Measurements from ENCODE around the gene PROK2. TPM values are rescaled to one million over a fixed set of nuclear protein-coding genes. Genes with fewer than 3 reads are reported as not detected.
A peak's percentile ranks its signal among the peaks of the same experiment; 100 is the strongest.

The PROK2 gene
- total and polyA plus RNA-seq, 2 experiments from 2014 or later, result not detected

DNA sequence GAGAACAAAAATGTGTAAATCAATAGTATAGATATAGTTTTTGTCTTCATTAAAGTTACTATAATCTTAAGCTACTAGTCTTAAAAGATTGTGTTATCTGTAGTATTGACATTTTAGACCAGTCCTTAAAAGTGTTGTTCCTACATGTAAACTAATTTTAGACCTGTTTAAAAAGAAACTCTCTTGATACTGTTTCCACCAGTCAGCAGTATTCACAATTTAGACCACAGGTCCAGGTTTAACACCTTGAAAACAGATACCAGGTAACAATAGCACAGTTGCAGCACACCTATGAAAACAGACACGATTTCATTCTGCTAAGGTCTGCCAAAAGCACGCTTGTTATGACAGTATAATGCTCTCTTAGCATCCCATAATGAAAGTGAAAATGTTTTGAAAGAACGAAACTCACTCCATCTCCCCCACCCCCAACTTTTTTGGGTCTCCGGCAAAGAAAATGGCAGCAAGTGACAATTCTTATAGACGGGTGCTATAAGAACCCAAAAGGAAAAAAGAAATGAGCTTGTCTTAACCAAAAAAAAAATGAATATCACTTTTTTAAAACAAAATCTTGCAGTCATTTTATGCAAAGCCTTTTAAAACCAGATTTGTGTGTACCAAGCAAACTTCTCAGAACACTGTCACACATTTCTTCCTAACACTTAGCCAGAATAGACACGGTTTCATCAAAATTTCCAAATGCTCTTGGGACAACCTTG lies 61.3 kb downstream of the PROK2 start:
- Histone ChIP-seq H3K9me3 (ENCODE audit: low read depth) (no peaks in the 10 kb centered on the region), H3K4me1 (ENCODE audit: insufficient read depth) (peaks cover 5% of the 10 kb centered on the region; the same call in 1 of the 2 replicates), H3K9ac (no peak overlapping the region), H3K27me3 (replicated peaks; ENCODE audit: insufficient read depth) (peaks cover 21% of the 10 kb centered on the region; the same call in 1 of the 2 replicates), H2AFZ (no peak overlapping the region), H3K27ac (no peak overlapping the region), H3K36me3 (ENCODE audit: low read depth) (no peaks in the 10 kb centered on the region), H3K4me2 (ENCODE audit: unreplicated experiment) (peak overlapping the region; percentile 90), H3K4me3 (no peak overlapping the region), H3F3A (ENCODE audit: insufficient read depth) (0 out of 2 replicates have a peak, but pooled peaks cover 3% of the 10 kb centered on the region), H3K9me2 (ENCODE audit: insufficient read depth) (no peaks in the 10 kb centered on the region), H4K20me1 (ENCODE audit: insufficient read depth) (no peaks in the 10 kb centered on the region), H3K79me2 (ENCODE audit: insufficient read depth) (no peaks in the 10 kb centered on the region)
- 82 to 85% methylated on average over 6 of the region's 6 CpGs for WGBS, 2 experiments (ENCODE audit: low coverage in 1 of 2, low lambda C conversion rate in 2 of 2, missing lambda C conversion rate in 2 of 2)
- in situ Hi-C loops (cut with MboI), result loop anchor here (25.0 kb wide), 2 partner anchors 539 to 1364 kb away; no protein-coding TSS in a partner anchor
- TF ChIP-seq EZH2phosphoT487 (IDR thresholded peaks at IDR 0.05; ENCODE audit: insufficient read depth, low read depth), result no peak
- no peak for TF ChIP-seq EZH2 (IDR thresholded peaks at IDR 0.05; ENCODE audit: insufficient read depth, poor library complexity, severe bottlenecking)
- no peak for DNase-seq

- 94 to 100% methylated on average over 1 of the region's 1 CpG for WGBS, 2 experiments (ENCODE audit: low coverage in 1 of 2, low lambda C conversion rate in 2 of 2, missing lambda C conversion rate in 2 of 2)
- H3K27me3 ChIP-seq (replicated peaks; ENCODE audit: insufficient read depth), result peaks cover 21% of the 10 kb centered on the region; the same call in 1 of the 2 replicates
- TF ChIP-seq EZH2phosphoT487 (IDR thresholded peaks at IDR 0.05; ENCODE audit: insufficient read depth, low read depth) (no peak), EZH2 (IDR thresholded peaks at IDR 0.05; ENCODE audit: insufficient read depth, poor library complexity, severe bottlenecking) (no peak)
Observed at GRCh38 chr3:71722693-71723092, 62.3 kb downstream of the PROK2 start.

More at GRCh38 chr3:71722693-71723092, 62.3 kb downstream of the PROK2 start:
- Histone ChIP-seq H3K9me2 (ENCODE audit: insufficient read depth) (no peaks in the 10 kb centered on the region), H3K9ac (no peak overlapping the region), H3K9me3 (ENCODE audit: low read depth) (no peaks in the 10 kb centered on the region), H2AFZ (no peak overlapping the region), H3K36me3 (ENCODE audit: low read depth) (no peaks in the 10 kb centered on the region), H3K4me1 (ENCODE audit: insufficient read depth) (peaks cover 5% of the 10 kb centered on the region; the same call in 1 of the 2 replicates), H4K20me1 (ENCODE audit: insufficient read depth) (no peaks in the 10 kb centered on the region), H3K27ac (no peak overlapping the region), H3K4me2 (ENCODE audit: unreplicated experiment) (no peak overlapping the region), H3F3A (ENCODE audit: insufficient read depth) (0 out of 2 replicates have a peak, but pooled peaks cover 3% of the 10 kb centered on the region), H3K79me2 (ENCODE audit: insufficient read depth) (no peaks in the 10 kb centered on the region), H3K4me3 (no peak overlapping the region)
- no peak for DNase-seq
- in situ Hi-C loops (cut with MboI), result loop anchor here (25.0 kb wide), 2 partner anchors 540 to 1365 kb away; no protein-coding TSS in a partner anchor

Small RNAs within 50 kb of the gene (small RNA-seq; reads per million reads assigned to genes)
- not detected for gene RN7SL271P (ENCODE audit: low read depth, low replicate concordance)

Other genes with a start within 250 kb of the PROK2 start
- 37.4 and 52.5 TPM in 2 replicates for gene FOXP1, start 201.4 kb downstream of the PROK2 start, total RNA-seq (2014; rRNA removed; shearing (Covaris generic))
- 57.6 and 59.9 TPM in 2 replicates for gene FOXP1, start 201.4 kb downstream of the PROK2 start, polyA plus RNA-seq (2016; fragmentation: Nextera tagmentation; extraction: Ambion mirVana)
- gene EIF4E3, start 59.7 kb downstream of the PROK2 start, total RNA-seq (2014; rRNA removed; shearing (Covaris generic)), result 1.1 TPM in 2 replicates
- gene EIF4E3, start 59.7 kb downstream of the PROK2 start, polyA plus RNA-seq (2016; fragmentation: Nextera tagmentation; extraction: Ambion mirVana), result 0.79 and 1.1 TPM in 2 replicates
- gene GPR27, start 31.3 kb downstream of the PROK2 start, total RNA-seq (2014; rRNA removed; shearing (Covaris generic)), result not detected in 2 replicates
- gene GPR27, start 31.3 kb downstream of the PROK2 start, polyA plus RNA-seq (2016; fragmentation: Nextera tagmentation; extraction: Ambion mirVana), result 0.10 TPM in 1 of 2 replicates, not detected in the other